HTR-8/SVneo (cell line): ENCODE results near the gene ACACA.
"Not testable (repeated sequence)": the region's sequence is repeated elsewhere in the genome, so short reads cannot be mapped to it uniquely, and the experiment has no call there.

Experiments
- DNase-seq: peaks from one replicate; pipeline ENCODE4 v3.0.0; 2011; ENCODE audit warnings: low spot score, mixed read lengths; ENCODE audit not compliant: insufficient read length
- FAIRE-seq: peaks from 2 replicates; lab custom pipeline; 2011; peaks lifted over from hg19 to GRCh38; lab: Jason Lieb, UNC

ACACA gene

GRCh38 chr17:37406635-37407461, at the start of gene ACACA, which contains the start of gene TADA2A:
Gene ACACA (minus strand): TSS chr17:37406836. CDS start chr17:37406299, 537 bp downstream.
Gene TADA2A (plus strand): TSS chr17:37406886. CDS start chr17:37411366, 4,480 bp downstream.
- DNase-seq (peak; percentile 95), FAIRE-seq (no peak)

GRCh38 chr17:37450112-37450511, 43.5 kb upstream of the ACACA start:
- DNase-seq (no peak), FAIRE-seq (no peak)

GRCh38 chr17:37447641-37448040, 41.0 kb upstream of the ACACA start:
- FAIRE-seq (no peak), DNase-seq (peak; percentile 25)

- no peak for DNase-seq
- no peak for FAIRE-seq
These were observed 39.4 kb upstream of the ACACA start for GRCh38 chr17:37446027-37446426.

GRCh38 chr17:37441369-37442014, 34.9 kb upstream of the ACACA start:
- DNase-seq, FAIRE-seq: not testable (repeated sequence)

GRCh38 chr17:37440424-37440823, 33.8 kb upstream of the ACACA start:
- FAIRE-seq (no peak), DNase-seq (no peak)

- DNase-seq: no peak
- FAIRE-seq: no peak
These were observed 31.5 kb upstream of the ACACA start for GRCh38 chr17:37438141-37438540.

GRCh38 chr17:37432671-37433070, 26.0 kb upstream of the ACACA start:
- FAIRE-seq (no peak), DNase-seq (no peak)

- DNase-seq: no peak
- FAIRE-seq: no peak
These were observed 23.5 kb upstream of the ACACA start for GRCh38 chr17:37430051-37430627.

- FAIRE-seq: no peak
- no peak for DNase-seq
These were observed 22.8 kb upstream of the ACACA start for GRCh38 chr17:37429453-37429852.

- FAIRE-seq (no peak), DNase-seq (no peak)
These were observed 22.4 kb upstream of the ACACA start for GRCh38 chr17:37429039-37429438.

- DNase-seq (no peak), FAIRE-seq (no peak)
These were observed 18.6 kb upstream of the ACACA start for GRCh38 chr17:37425268-37425667.

- no peak for FAIRE-seq
- no peak for DNase-seq
These were observed 16.5 kb upstream of the ACACA start for GRCh38 chr17:37422971-37423625.

- no peak for FAIRE-seq
- no peak for DNase-seq
These were observed 11.2 kb upstream of the ACACA start for GRCh38 chr17:37417852-37418251.

GRCh38 chr17:37413875-37414519, 7.4 kb upstream of the ACACA start:
- FAIRE-seq: no peak
- DNase-seq: no peak

GRCh38 chr17:37410357-37410756, 3.7 kb upstream of the ACACA start:
- FAIRE-seq (no peak), DNase-seq (no peak)

GRCh38 chr17:37408145-37408479, 1.5 kb upstream of the ACACA start:
- not testable (repeated sequence) for DNase-seq, FAIRE-seq

GRCh38 chr17:37405955-37406634, 541 bp downstream of the ACACA start:
- FAIRE-seq: no peak
- no peak for DNase-seq

GRCh38 chr17:37405522-37405921, 1.1 kb downstream of the ACACA start:
- FAIRE-seq, DNase-seq: not testable (repeated sequence)

GRCh38 chr17:37400505-37400904, 6.1 kb downstream of the ACACA start:
- DNase-seq: no peak
- FAIRE-seq: no peak
